GM12801 (cell line): ENCODE data around the gene BOLA3.

Source experiments
- CTCF ChIP-seq: IDR thresholded peaks from one replicate; pipeline ENCODE4 v1.5.1; 2011; ENCODE audit warnings: control low read depth; ENCODE audit not compliant: insufficient read length; ENCODE audit errors: extremely low read depth

Gene BOLA3

GRCh38 chr2:74183878-74184277 lies 36.2 kb upstream of the BOLA3 start:
- no peak for TF ChIP-seq CTCF

- no peak for TF ChIP-seq CTCF
Observed at GRCh38 chr2:74181739-74182138, 34.0 kb upstream of the BOLA3 start.

- TF ChIP-seq CTCF: no peak
Observed at GRCh38 chr2:74179063-74179865, 31.6 kb upstream of the BOLA3 start.

- TF ChIP-seq CTCF: no peak
Observed at GRCh38 chr2:74178211-74179062, 30.7 kb upstream of the BOLA3 start, which contains the start of gene MOB1A. Gene MOB1A, minus strand, starts transcription at chr2:74178879. Its CDS starts 205 bp downstream, at chr2:74178674.

GRCh38 chr2:74177696-74178095 lies 30.0 kb upstream of the BOLA3 start:
- TF ChIP-seq CTCF: no peak

- no peak for TF ChIP-seq CTCF
Observed at GRCh38 chr2:74174909-74175308, 27.2 kb upstream of the BOLA3 start.

- no peak for TF ChIP-seq CTCF
Observed at GRCh38 chr2:74168739-74169138, 21.0 kb upstream of the BOLA3 start.
